GM12878 (cell line): ENCODE data around the gene RAD51B. TPM values are rescaled to one million over a fixed set of nuclear protein-coding genes. Genes with fewer than 3 reads are reported as not detected.

ENCODE experiments used
- ATAC-seq: fragments of 200-7000 bp; cut with Tn5 transposase; 3 replicates; pipeline ENCODE4 v1.9.1; 2020; ENCODE audit warnings: mild to moderate bottlenecking, moderate library complexity
- BruUV-seq: library from RNA; stranded (reverse); fragments of 400-500 nt; replicated peaks from 2 replicates; lab custom pipeline; 2021; lab: Mats Ljungman, UMichigan
- CTCF ChIA-PET: fragments of 300-600 bp; sonication (Branson Sonifier 250); formaldehyde crosslinking; extraction: SDS; loops from one replicate; lab custom pipeline; 2021; ENCODE audit warnings: inconsistent platforms; lab: Yijun Ruan, JAX
- POLR2A ChIA-PET: fragments of 350-600 bp; formaldehyde crosslinking; extraction: SDS; loops from one replicate; lab custom pipeline; 2021; ENCODE audit warnings: inconsistent platforms; lab: Charles Lee
- RAD21 ChIA-PET: fragments of 300-600 bp; sonication (Branson Sonifier 250); formaldehyde crosslinking; loops from one replicate; lab custom pipeline; 2023; ENCODE audit warnings: antibody characterized with exemption; ENCODE audit not compliant: unreplicated experiment; lab: Charles Lee
- SMC1A ChIA-PET: fragments of 300-600 bp; sonication (Branson Sonifier 250); formaldehyde crosslinking; loops from one replicate; lab custom pipeline; 2023; ENCODE audit not compliant: unreplicated experiment, uncharacterized antibody; lab: Charles Lee
- DNase-seq: peaks from one replicate; pipeline ENCODE4 v3.0.0-alpha.2; 2011; ENCODE audit warnings: low read depth, low spot score
- FAIRE-seq: peaks from 3 replicates; lab custom pipeline; 2011; peaks lifted over from hg19 to GRCh38; lab: Jason Lieb, UNC
- H2AFZ ChIP-seq: 2 replicates; pipeline ENCODE4 v1.6.0; 2011; ENCODE audit warnings: low read depth, low read length, control low read depth; ENCODE audit not compliant: control insufficient read depth
- H3K27ac ChIP-seq: 2 replicates; pipeline ENCODE4 v1.5.1; 2011; ENCODE audit warnings: control low read depth; ENCODE audit not compliant: control insufficient read depth, insufficient read depth
- H3K27me3 ChIP-seq, 2 experiments: replicated peaks in 1 of 2; 2 replicates each; pipeline versions ENCODE4 v1.6.0 to v1.6.1; 2011; ENCODE audit warnings: low read length in 1 of 2; ENCODE audit not compliant: control insufficient read depth in 2 of 2, insufficient read depth in 2 of 2
- H3K36me3 ChIP-seq, 2 experiments: 2 replicates each; pipeline ENCODE4 v1.5.1; 2011; ENCODE audit warnings: low read length in 1 of 2; ENCODE audit not compliant: control insufficient read depth in 2 of 2, insufficient read depth in 2 of 2
- H3K4me1 ChIP-seq: 2 replicates; pipeline ENCODE4 v1.6.1; 2011; ENCODE audit warnings: mild to moderate bottlenecking, low read length, moderate library complexity, mixed read lengths; ENCODE audit not compliant: control insufficient read depth, insufficient read depth
- H3K4me2 ChIP-seq: 2 replicates; pipeline ENCODE4 v1.6.0; 2011; ENCODE audit warnings: control low read depth; ENCODE audit not compliant: control insufficient read depth, insufficient read depth
- H3K4me3 ChIP-seq: fragments of 200-600 bp; sonication (generic); 2 replicates; pipeline ENCODE4 v1.5.1; 2016
- H3K79me2 ChIP-seq: 2 replicates; pipeline ENCODE4 v1.6.0; 2011; ENCODE audit warnings: low read length; ENCODE audit not compliant: control insufficient read depth, insufficient read depth
- H3K9ac ChIP-seq: 2 replicates; pipeline ENCODE4 v1.8.0; 2011; ENCODE audit warnings: low read length, control low read depth, mixed read lengths; ENCODE audit not compliant: control insufficient read depth, insufficient read depth
- H3K9me3 ChIP-seq: replicated peaks from 3 replicates; pipeline ENCODE4 v1.5.1; 2011; ENCODE audit warnings: mild to moderate bottlenecking, low read length; ENCODE audit not compliant: control insufficient read depth, insufficient read depth
- H4K20me1 ChIP-seq: 2 replicates; pipeline ENCODE4 v1.6.0; 2011; ENCODE audit not compliant: control insufficient read depth, insufficient read depth
- HDAC2 ChIP-seq: fragments of 200-600 bp; sonication (generic); IDR thresholded peaks from 2 replicates; pipeline ENCODE4 v1.6.1; 2017
- HSF1 ChIP-seq: fragments of 150-350 bp; IDR thresholded peaks from 2 replicates; pipeline ENCODE4 v1.6.1; 2014; ENCODE audit warnings: mild to moderate bottlenecking, low read depth, low read length
- IKZF2 ChIP-seq, 2 experiments: fragments of 450-650 bp; IDR thresholded peaks; 2 replicates each; pipeline ENCODE4 v1.6.1; 2017; ENCODE audit warnings: mild to moderate bottlenecking in 2 of 2, moderate library complexity in 2 of 2
- JUNB ChIP-seq: IDR thresholded peaks from 2 replicates; pipeline ENCODE4 v1.6.1; 2016; ENCODE audit warnings: antibody characterized with exemption, mild to moderate bottlenecking
- MEF2B ChIP-seq: fragments of 450-650 bp; IDR thresholded peaks from 2 replicates; pipeline ENCODE4 v1.6.1; 2018; ENCODE audit warnings: mild to moderate bottlenecking, moderate library complexity; ENCODE audit not compliant: partially characterized antibody, poor library complexity, severe bottlenecking
- NFYA ChIP-seq: IDR thresholded peaks from 2 replicates; pipeline ENCODE4 v1.6.1; 2011; ENCODE audit warnings: low read depth, mild to moderate bottlenecking, low read length, improper control_type of control experiment, borderline replicate concordance
- NFYB ChIP-seq: IDR thresholded peaks from 2 replicates; pipeline ENCODE4 v1.6.1; 2011; ENCODE audit warnings: low read depth, mild to moderate bottlenecking, low read length, improper control_type of control experiment, moderate library complexity; ENCODE audit not compliant: insufficient read depth
- NR2C2 ChIP-seq: IDR thresholded peaks from 2 replicates; pipeline ENCODE4 v1.6.1; 2011; ENCODE audit warnings: borderline replicate concordance, low read depth; ENCODE audit not compliant: control insufficient read depth, insufficient read length
- NRF1 ChIP-seq: conservative IDR thresholded peaks from 2 replicates; pipeline ENCODE4 v1.6.1; 2011; ENCODE audit warnings: mild to moderate bottlenecking, low read depth, low read length, improper control_type of control experiment
- POU2F2 ChIP-seq: IDR thresholded peaks from 3 replicates; pipeline ENCODE4 v1.6.1; 2011; ENCODE audit warnings: low read depth, mild to moderate bottlenecking, low read length, borderline replicate concordance
- RAD51 ChIP-seq: fragments of 450-650 bp; IDR thresholded peaks from 2 replicates; pipeline ENCODE4 v1.6.1; 2016; ENCODE audit warnings: moderate library complexity, mild to moderate bottlenecking, inconsistent platforms
- RUNX3 ChIP-seq: IDR thresholded peaks from 2 replicates; pipeline ENCODE4 v1.6.1; 2012; ENCODE audit warnings: low read length, inconsistent platforms
- SP1 ChIP-seq: IDR thresholded peaks from one replicate; pipeline ENCODE4 v1.6.1; 2011; ENCODE audit warnings: low read depth, low read length
- SPI1 ChIP-seq: IDR thresholded peaks from 2 replicates; pipeline ENCODE4 v1.6.1; 2011; ENCODE audit warnings: low read depth, mild to moderate bottlenecking, low read length, moderate library complexity, borderline replicate concordance; ENCODE audit not compliant: insufficient read depth
- ZNF217 ChIP-seq: fragments of 450-650 bp; IDR thresholded peaks from 2 replicates; pipeline ENCODE4 v1.6.1; 2017; ENCODE audit warnings: antibody characterized with exemption, mild to moderate bottlenecking
- ZNF384 ChIP-seq: IDR thresholded peaks from 2 replicates; pipeline ENCODE4 v1.6.1; 2012; ENCODE audit warnings: low read depth, mild to moderate bottlenecking, low read length, improper control_type of control experiment, borderline replicate concordance
- WGBS: methylation state at CpG from one replicate; pipeline ENCODE4 v1.1.6; 2016; ENCODE audit warnings: low lambda C conversion rate; ENCODE audit not compliant: insufficient replicate concordance, insufficient coverage; ENCODE audit errors: missing lambda C conversion rate; 5-methylcytosine and 5-hydroxymethylcytosine counted together
- in situ Hi-C: fragments of 300-500 bp; cut with MboI; formaldehyde crosslinking; loops from 9 replicates; pipeline ENCODE4 v1.14.3; 2018; ENCODE audit warnings: mixed read lengths
- intact Hi-C: fragments of 100-400 bp; cut with micrococcal nuclease; formaldehyde crosslinking; loops from one replicate; pipeline ENCODE4 v1.14.2; 2022; ENCODE audit not compliant: unreplicated experiment
- polyA plus RNA-seq, 11 experiments: library from polyadenylated mRNA; depleted of rRNA in 4 of 11; unstranded in 6 of 11; stranded (reverse) in 5 of 11; fragments of >200 nt; fragmentation: Nextera tagmentation in 4 of 11; fragmentation: Illumina TruSeq in 1 of 11; extraction: Ambion mirVana in 4 of 11; extraction: Trizol in 1 of 11; gene quantifications; 1 replicate in 1 of 11; 2 replicates in 10 of 11; pipeline versions ENCODE4 v1.2.1 to v1.2.3, GENCODE V29; 2011 to 2016; ENCODE audit warnings: inconsistent platforms in 2 of 11, missing spikeins in 2 of 11, low read depth in 1 of 11
- total RNA-seq, 4 experiments: library from RNA; depleted of rRNA in 3 of 4; stranded (reverse); fragments of >200 nt in 3 of 4; fragmentation: Illumina TruSeq in 1 of 4; extraction: Trizol in 1 of 4; gene quantifications; 2 replicates each; pipeline versions ENCODE4 v1.2.1 to v1.2.3, GENCODE V29; 2013 to 2021

RAD51B gene
- total and polyA plus RNA-seq, 10 of the 15 experiments (the other 5 are each of a cell fraction or from before 2014, with no cell fraction given) = 9.8 to 26.8 (median 21.3) TPM

GRCh38 chr14:68181519-68182326, 362.1 kb downstream of the RAD51B start:
- intact Hi-C loops = loop anchor here (2.0 kb wide), 2 partner anchors 29 to 51 kb away; no protein-coding TSS in a partner anchor
- Histone ChIP-seq H3K36me3 (no peaks in the 10 kb centered on the region), H3K4me1 (peaks cover 21% of the 10 kb centered on the region), H3K4me3 (peak overlapping the region; percentile 47), H3K79me2 (no peaks in the 10 kb centered on the region), H3K9ac (no peak overlapping the region), H3K9me3 (no peaks in the 10 kb centered on the region), H4K20me1 (no peaks in the 10 kb centered on the region), H3K27me3 (no peaks in the 10 kb centered on the region), H3K4me2 (peak overlapping the region; percentile 24), H3K27ac (peak overlapping the region; percentile 56), H2AFZ (no peak overlapping the region)
- peak; percentile 48 for DNase-seq
- peak; percentile 79 for ATAC-seq
- no TSS peak for BruUV-seq
- ChIA-PET CTCF (interaction anchor here (1.5 to 1.7 kb wide), 3 partner anchors 9 to 15 kb away, joined by 3 to 4 read pairs (median 4); no protein-coding TSS in a partner anchor), RAD21 (no interaction called here), SMC1A (interaction anchor here (1.0 to 3.1 kb wide), 5 partner anchors 9 to 220 kb away, joined by 3 to 9 read pairs (median 4); no protein-coding TSS in a partner anchor), POLR2A (interaction anchor here (1.6 kb wide), 1 partner anchor 9 kb away, joined by 5 read pairs; no protein-coding TSS in a partner anchor)
- in situ Hi-C loops = no loop called here
- peak; percentile 91 for FAIRE-seq
- TF ChIP-seq RAD51 = no peak
- no peak for TF ChIP-seq SP1
- no peak for TF ChIP-seq NFYA
- peak; percentile 35 to 63; a peak in 2 of 4 replicates for TF ChIP-seq IKZF2 (IDR thresholded peaks at IDR 0.05)
- TF ChIP-seq JUNB = no peak
- peak; percentile 97 for TF ChIP-seq POU2F2
- TF ChIP-seq NFYB = no peak
- TF ChIP-seq HSF1 = no peak
- no peak for TF ChIP-seq ZNF217
- no peak for TF ChIP-seq NR2C2
- TF ChIP-seq NRF1 = no peak
- TF ChIP-seq HDAC2 = no peak
- TF ChIP-seq ZNF384 = no peak
- TF ChIP-seq SPI1 = 0 out of 2 replicates have a peak, but pooled peaks have one; percentile 9
- peak; percentile 38; the same call in 1 of the 2 replicates for TF ChIP-seq RUNX3
- TF ChIP-seq MEF2B = no peak
- WGBS = 97% methylated on average over 3 of the region's 3 CpGs
